GM12878 (cell line): ENCODE measurements around the gene ATP6V1G3. TPM values are rescaled to one million over a fixed set of nuclear protein-coding genes. Genes with fewer than 3 reads are reported as not detected.

Experiments
- ATAC-seq: fragments of 200-7000 bp; cut with Tn5 transposase; 3 replicates; pipeline ENCODE4 v1.9.1; 2020; ENCODE audit warnings: mild to moderate bottlenecking, moderate library complexity
- BruUV-seq: library from RNA; stranded (reverse); fragments of 400-500 nt; replicated peaks from 2 replicates; lab custom pipeline; 2021; lab: Mats Ljungman, UMichigan
- CTCF ChIA-PET: fragments of 300-600 bp; sonication (Branson Sonifier 250); formaldehyde crosslinking; extraction: SDS; loops from one replicate; lab custom pipeline; 2021; ENCODE audit warnings: inconsistent platforms; lab: Yijun Ruan, JAX
- POLR2A ChIA-PET: fragments of 350-600 bp; formaldehyde crosslinking; extraction: SDS; loops from one replicate; lab custom pipeline; 2021; ENCODE audit warnings: inconsistent platforms; lab: Charles Lee
- RAD21 ChIA-PET: fragments of 300-600 bp; sonication (Branson Sonifier 250); formaldehyde crosslinking; loops from one replicate; lab custom pipeline; 2023; ENCODE audit warnings: antibody characterized with exemption; ENCODE audit not compliant: unreplicated experiment; lab: Charles Lee
- SMC1A ChIA-PET: fragments of 300-600 bp; sonication (Branson Sonifier 250); formaldehyde crosslinking; loops from one replicate; lab custom pipeline; 2023; ENCODE audit not compliant: unreplicated experiment, uncharacterized antibody; lab: Charles Lee
- DNase-seq: peaks from one replicate; pipeline ENCODE4 v3.0.0-alpha.2; 2011; ENCODE audit warnings: low read depth, low spot score
- FAIRE-seq: peaks from 3 replicates; lab custom pipeline; 2011; peaks lifted over from hg19 to GRCh38; lab: Jason Lieb, UNC
- H2AFZ ChIP-seq: 2 replicates; pipeline ENCODE4 v1.6.0; 2011; ENCODE audit warnings: low read depth, low read length, control low read depth; ENCODE audit not compliant: control insufficient read depth
- H3K27ac ChIP-seq: 2 replicates; pipeline ENCODE4 v1.5.1; 2011; ENCODE audit warnings: control low read depth; ENCODE audit not compliant: control insufficient read depth, insufficient read depth
- H3K27me3 ChIP-seq, 2 experiments: replicated peaks in 1 of 2; 2 replicates each; pipeline versions ENCODE4 v1.6.0 to v1.6.1; 2011; ENCODE audit warnings: low read length in 1 of 2; ENCODE audit not compliant: control insufficient read depth in 2 of 2, insufficient read depth in 2 of 2
- H3K36me3 ChIP-seq, 2 experiments: 2 replicates each; pipeline ENCODE4 v1.5.1; 2011; ENCODE audit warnings: low read length in 1 of 2; ENCODE audit not compliant: control insufficient read depth in 2 of 2, insufficient read depth in 2 of 2
- H3K4me1 ChIP-seq: 2 replicates; pipeline ENCODE4 v1.6.1; 2011; ENCODE audit warnings: mild to moderate bottlenecking, low read length, moderate library complexity, mixed read lengths; ENCODE audit not compliant: control insufficient read depth, insufficient read depth
- H3K4me2 ChIP-seq: 2 replicates; pipeline ENCODE4 v1.6.0; 2011; ENCODE audit warnings: control low read depth; ENCODE audit not compliant: control insufficient read depth, insufficient read depth
- H3K4me3 ChIP-seq: fragments of 200-600 bp; sonication (generic); 2 replicates; pipeline ENCODE4 v1.5.1; 2016
- H3K79me2 ChIP-seq: 2 replicates; pipeline ENCODE4 v1.6.0; 2011; ENCODE audit warnings: low read length; ENCODE audit not compliant: control insufficient read depth, insufficient read depth
- H3K9ac ChIP-seq: 2 replicates; pipeline ENCODE4 v1.8.0; 2011; ENCODE audit warnings: low read length, control low read depth, mixed read lengths; ENCODE audit not compliant: control insufficient read depth, insufficient read depth
- H3K9me3 ChIP-seq: replicated peaks from 3 replicates; pipeline ENCODE4 v1.5.1; 2011; ENCODE audit warnings: mild to moderate bottlenecking, low read length; ENCODE audit not compliant: control insufficient read depth, insufficient read depth
- H4K20me1 ChIP-seq: 2 replicates; pipeline ENCODE4 v1.6.0; 2011; ENCODE audit not compliant: control insufficient read depth, insufficient read depth
- ATF7 ChIP-seq: fragments of 450-650 bp; IDR thresholded peaks from 2 replicates; pipeline ENCODE4 v1.6.1; 2016; ENCODE audit warnings: low read depth, mild to moderate bottlenecking
- BMI1 ChIP-seq: fragments of 450-650 bp; IDR thresholded peaks from 2 replicates; pipeline ENCODE4 v1.6.1; 2016; ENCODE audit warnings: mild to moderate bottlenecking, moderate library complexity, borderline replicate concordance
- CUX1 ChIP-seq: IDR thresholded peaks from 2 replicates; pipeline ENCODE4 v1.6.1; 2012; ENCODE audit warnings: improper control_type of control experiment, low read depth, low read length; ENCODE audit not compliant: insufficient replicate concordance
- EP300 ChIP-seq, 2 experiments: fragments of 150-350 bp in 1 of 2; IDR thresholded peaks; 2 replicates each; pipeline ENCODE4 v1.6.1; 2011 to 2012; ENCODE audit warnings: low read depth in 2 of 2, low read length in 2 of 2, borderline replicate concordance in 1 of 2, improper control_type of control experiment in 1 of 2, inconsistent platforms in 1 of 2; ENCODE audit not compliant: control insufficient read depth in 1 of 2
- IRF3 ChIP-seq: fragments of 450-650 bp; IDR thresholded peaks from 2 replicates; pipeline ENCODE4 v1.6.1; 2014; ENCODE audit warnings: mild to moderate bottlenecking
- PML ChIP-seq: IDR thresholded peaks from 2 replicates; pipeline ENCODE4 v1.6.1; 2012; ENCODE audit warnings: low read length, inconsistent platforms
- RB1 ChIP-seq: fragments of 450-650 bp; formaldehyde crosslinking; IDR thresholded peaks from 2 replicates; pipeline ENCODE4 v1.6.1; 2017; ENCODE audit warnings: mild to moderate bottlenecking, borderline replicate concordance
- RFX5 ChIP-seq: IDR thresholded peaks from 2 replicates; pipeline ENCODE4 v1.6.1; 2011; ENCODE audit warnings: low read depth, low read length, improper control_type of control experiment
- STAT3 ChIP-seq: IDR thresholded peaks from 2 replicates; pipeline ENCODE4 v1.6.1; 2011; ENCODE audit warnings: low read depth, low read length, improper control_type of control experiment
- ZNF207 ChIP-seq: fragments of 450-650 bp; IDR thresholded peaks from 2 replicates; pipeline ENCODE4 v1.6.1; 2014; ENCODE audit warnings: antibody characterized with exemption, mild to moderate bottlenecking, borderline replicate concordance
- WGBS: methylation state at CpG from one replicate; pipeline ENCODE4 v1.1.6; 2016; ENCODE audit warnings: low lambda C conversion rate; ENCODE audit not compliant: insufficient replicate concordance, insufficient coverage; ENCODE audit errors: missing lambda C conversion rate; 5-methylcytosine and 5-hydroxymethylcytosine counted together
- in situ Hi-C: fragments of 300-500 bp; cut with MboI; formaldehyde crosslinking; loops from 9 replicates; pipeline ENCODE4 v1.14.3; 2018; ENCODE audit warnings: mixed read lengths
- intact Hi-C: fragments of 100-400 bp; cut with micrococcal nuclease; formaldehyde crosslinking; loops from one replicate; pipeline ENCODE4 v1.14.2; 2022; ENCODE audit not compliant: unreplicated experiment
- polyA plus RNA-seq, 11 experiments: library from polyadenylated mRNA; depleted of rRNA in 4 of 11; unstranded in 6 of 11; stranded (reverse) in 5 of 11; fragments of >200 nt; fragmentation: Nextera tagmentation in 4 of 11; fragmentation: Illumina TruSeq in 1 of 11; extraction: Ambion mirVana in 4 of 11; extraction: Trizol in 1 of 11; gene quantifications; 1 replicate in 1 of 11; 2 replicates in 10 of 11; pipeline versions ENCODE4 v1.2.1 to v1.2.3, GENCODE V29; 2011 to 2016; ENCODE audit warnings: inconsistent platforms in 2 of 11, missing spikeins in 2 of 11, low read depth in 1 of 11
- total RNA-seq, 4 experiments: library from RNA; depleted of rRNA in 3 of 4; stranded (reverse); fragments of >200 nt in 3 of 4; fragmentation: Illumina TruSeq in 1 of 4; extraction: Trizol in 1 of 4; gene quantifications; 2 replicates each; pipeline versions ENCODE4 v1.2.1 to v1.2.3, GENCODE V29; 2013 to 2021
- TF ChIP-seq, protein P1 (sequence below): fragments of 450-650 bp; IDR thresholded peaks from 2 replicates; pipeline ENCODE4 v1.6.1; 2017; ENCODE audit warnings: low read depth, mild to moderate bottlenecking, moderate library complexity
- TF ChIP-seq, protein P2 (sequence below): IDR thresholded peaks from 2 replicates; pipeline ENCODE4 v1.6.1; 2011; ENCODE audit warnings: low read depth, mild to moderate bottlenecking, low read length, moderate library complexity, borderline replicate concordance; ENCODE audit errors: extremely low read depth

Gene ATP6V1G3
- total and polyA plus RNA-seq, 10 of the 15 experiments (the other 5 are each of a cell fraction or from before 2014, with no cell fraction given), result 0.22 TPM; not detected in 9

DNA sequence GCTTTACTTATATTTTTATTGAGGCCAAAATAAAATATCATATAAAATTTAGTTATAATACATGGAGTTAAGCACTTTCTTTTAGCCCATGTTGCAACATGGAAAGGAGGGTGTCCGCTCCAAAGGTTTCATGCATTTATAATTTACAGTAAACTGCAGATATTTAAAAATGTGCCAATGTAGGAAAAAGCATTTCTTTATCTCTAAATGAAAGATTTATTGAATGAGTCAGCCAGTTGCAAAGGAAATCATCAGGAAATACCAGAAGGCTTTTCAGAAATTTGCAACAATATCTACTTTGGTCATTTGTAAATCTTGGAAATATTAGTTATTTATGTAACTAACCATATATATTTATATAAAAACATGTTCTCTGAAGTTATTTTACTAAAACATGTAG is 12.1 kb downstream of the ATP6V1G3 start (continued):
- TF ChIP-seq STAT3 (no peak), IRF3 (no peak)
- TF ChIP-seq, protein P1, sequence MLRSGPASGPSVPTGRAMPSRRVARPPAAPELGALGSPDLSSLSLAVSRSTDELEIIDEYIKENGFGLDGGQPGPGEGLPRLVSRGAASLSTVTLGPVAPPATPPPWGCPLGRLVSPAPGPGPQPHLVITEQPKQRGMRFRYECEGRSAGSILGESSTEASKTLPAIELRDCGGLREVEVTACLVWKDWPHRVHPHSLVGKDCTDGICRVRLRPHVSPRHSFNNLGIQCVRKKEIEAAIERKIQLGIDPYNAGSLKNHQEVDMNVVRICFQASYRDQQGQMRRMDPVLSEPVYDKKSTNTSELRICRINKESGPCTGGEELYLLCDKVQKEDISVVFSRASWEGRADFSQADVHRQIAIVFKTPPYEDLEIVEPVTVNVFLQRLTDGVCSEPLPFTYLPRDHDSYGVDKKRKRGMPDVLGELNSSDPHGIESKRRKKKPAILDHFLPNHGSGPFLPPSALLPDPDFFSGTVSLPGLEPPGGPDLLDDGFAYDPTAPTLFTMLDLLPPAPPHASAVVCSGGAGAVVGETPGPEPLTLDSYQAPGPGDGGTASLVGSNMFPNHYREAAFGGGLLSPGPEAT, result no peak
- TF ChIP-seq, all 136 proteins: peak for 0

DNA sequence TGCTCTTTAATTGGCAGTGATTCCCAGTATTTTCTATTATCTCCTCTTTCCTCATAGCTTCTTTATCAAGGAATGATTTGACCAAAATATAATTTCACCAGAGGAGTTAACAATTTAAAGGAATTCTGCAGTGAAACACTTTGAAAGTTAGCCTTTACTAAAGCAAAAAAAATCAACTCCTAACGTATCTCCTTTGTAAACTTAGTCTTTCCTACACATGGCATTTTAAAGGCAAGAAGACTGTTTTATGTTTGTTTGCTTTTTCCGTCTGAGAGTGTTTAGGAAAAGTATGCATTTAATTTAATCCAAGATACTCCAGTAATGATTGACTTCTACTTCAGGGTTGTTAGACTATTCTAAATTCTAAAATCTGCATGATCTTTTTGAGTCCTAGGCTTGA is 15.9 kb downstream of the ATP6V1G3 start:
- CTCF ChIA-PET, result interaction anchor here (1.5 to 1.6 kb wide), 2 partner anchors 19 to 98 kb away, joined by 3 to 4 read pairs; no protein-coding TSS in a partner anchor
- Histone ChIP-seq H3K79me2 (no peaks in the 10 kb centered on the region), H3K4me1 (peaks cover 13% of the 10 kb centered on the region), H3K36me3 (no peaks in the 10 kb centered on the region), H3K27me3 (no peaks in the 10 kb centered on the region), H3K9me3 (no peaks in the 10 kb centered on the region; the same call in 1 of the 3 replicates), H4K20me1 (no peaks in the 10 kb centered on the region), H3K27ac (no peak overlapping the region), H3K4me2 (no peak overlapping the region), H3K4me3 (no peak overlapping the region), H2AFZ (no peak overlapping the region), H3K9ac (no peak overlapping the region)
- POLR2A ChIA-PET, result no interaction called here
- DNase-seq (no peak), ATAC-seq (no peak), FAIRE-seq (no peak)
- RAD21 ChIA-PET, result interaction anchor here (1.4 kb wide), 1 partner anchor 11 kb away, joined by 5 read pairs; no protein-coding TSS in a partner anchor
- in situ Hi-C loops, result no loop called here
- intact Hi-C loops, result loop anchor here (5.0 kb wide), 2 partner anchors 73 to 158 kb away; no protein-coding TSS in a partner anchor
- 28% methylated on average over 2 of the region's 2 CpGs for WGBS
- BruUV-seq, result no TSS peak
- SMC1A ChIA-PET, result no interaction called here
- TF ChIP-seq BMI1 (no peak), PML (no peak), RFX5 (no peak), CUX1 (no peak), EP300 (IDR thresholded peaks at IDR 0.05; ENCODE audit: borderline replicate concordance in 1 of 2, control insufficient read depth in 1 of 2, low read depth in 2 of 2, low read length in 2 of 2) (no peak), RB1 (no peak), ATF7 (no peak), ZNF207 (no peak)
- TF ChIP-seq, protein P2, sequence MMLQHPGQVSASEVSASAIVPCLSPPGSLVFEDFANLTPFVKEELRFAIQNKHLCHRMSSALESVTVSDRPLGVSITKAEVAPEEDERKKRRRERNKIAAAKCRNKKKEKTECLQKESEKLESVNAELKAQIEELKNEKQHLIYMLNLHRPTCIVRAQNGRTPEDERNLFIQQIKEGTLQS, result no peak
